ENCODE measurements around the gene CGB5. TPM values are rescaled to one million over a fixed set of nuclear protein-coding genes. Genes with fewer than 3 reads are reported as not detected.
"Not testable (repeated sequence)": the region's sequence is repeated elsewhere in the genome, so short reads cannot be mapped to it uniquely, and the experiment has no call there.

The CGB5 gene
- total RNA-seq, 2 donors from 2014 or later: not detected

GRCh38 chr19:49073514-49074378 lies 30.1 kb downstream of the CGB5 start:
- Mint-ChIP-seq H3K4me1 (ENCODE audit: low read depth in 2 of 2) (peaks cover 9 to 11% of the 10 kb centered on the region in 2 donors), H3K9me3 (peaks cover 4% of the 10 kb centered on the region), H3K27ac (no peak overlapping the region), H3K27me3 (peaks cover 36 to 41% of the 10 kb centered on the region in 2 donors), H3K36me3 (peaks cover 13% of the 10 kb centered on the region), H3K4me3 (peak overlapping the region; percentile 57)
- DNase-seq (ENCODE audit: low spot score) (no peak), ATAC-seq (no peak)

GRCh38 chr19:49074869-49075268 lies 31.2 kb downstream of the CGB5 start:
- peaks cover 27 to 30% of the 10 kb centered on the region in 2 donors for H3K27me3 Mint-ChIP-seq
- peaks cover 13% of the 10 kb centered on the region for H3K36me3 Mint-ChIP-seq
- H3K27ac Mint-ChIP-seq; ATAC-seq; H3K4me3 Mint-ChIP-seq; DNase-seq (ENCODE audit: low spot score); H3K9me3 Mint-ChIP-seq: not testable (repeated sequence)
- peaks cover 9 to 11% of the 10 kb centered on the region in 2 donors for H3K4me1 Mint-ChIP-seq (ENCODE audit: low read depth in 2 of 2)

GRCh38 chr19:49080392-49080791 lies 36.7 kb downstream of the CGB5 start:
- Mint-ChIP-seq H3K36me3 (no peaks in the 10 kb centered on the region), H3K4me3 (no peak overlapping the region), H3K4me1 (ENCODE audit: low read depth in 2 of 2) (peaks cover 7 to 8% of the 10 kb centered on the region in 2 donors), H3K9me3 (no peaks in the 10 kb centered on the region), H3K27ac (no peak overlapping the region), H3K27me3 (peaks cover 0 to 4% of the 10 kb centered on the region in 2 donors)
- DNase-seq (ENCODE audit: low spot score): no peak
- no peak for ATAC-seq

GRCh38 chr19:49081273-49081672 lies 37.6 kb downstream of the CGB5 start:
- H3K4me1 Mint-ChIP-seq (ENCODE audit: low read depth in 2 of 2): peaks cover 13 to 15% of the 10 kb centered on the region in 2 donors
- H3K9me3 Mint-ChIP-seq: no peaks in the 10 kb centered on the region
- no peak overlapping the region for H3K27ac Mint-ChIP-seq
- H3K4me3 Mint-ChIP-seq: no peak overlapping the region
- ATAC-seq: no peak
- DNase-seq (ENCODE audit: low spot score): no peak
- peaks cover 6% of the 10 kb centered on the region for H3K36me3 Mint-ChIP-seq
- no peaks in the 10 kb centered on the region for H3K27me3 Mint-ChIP-seq

GRCh38 chr19:49084206-49085019 lies 40.8 kb downstream of the CGB5 start:
- ATAC-seq (no peak), DNase-seq (ENCODE audit: low spot score) (no peak)
- H3K27me3 Mint-ChIP-seq: no peaks in the 10 kb centered on the region
- H3K27ac Mint-ChIP-seq: peak overlapping the region; percentile 88 to 97
- no peaks in the 10 kb centered on the region for H3K9me3 Mint-ChIP-seq
- H3K36me3 Mint-ChIP-seq: peaks cover 17% of the 10 kb centered on the region
- H3K4me3 Mint-ChIP-seq: peak overlapping the region; percentile 100
- peaks cover 25% of the 10 kb centered on the region in 2 donors for H3K4me1 Mint-ChIP-seq (ENCODE audit: low read depth in 2 of 2)

- Mint-ChIP-seq H3K27ac (peak within 1 kb of the TSS; percentile 88 to 97), H3K4me3 (peak within 1 kb of the TSS; percentile 100), H3K36me3 (peaks cover 17% of the 10 kb centered on the region), H3K27me3 (no peaks in the 10 kb centered on the region), H3K4me1 (ENCODE audit: low read depth in 2 of 2) (peaks cover 27% of the 10 kb centered on the region in 2 donors), H3K9me3 (no peaks in the 10 kb centered on the region)
- ATAC-seq (peak; percentile 97 to 98), DNase-seq (ENCODE audit: low spot score) (peak; percentile 100)
Measured at GRCh38 chr19:49085020-49085867, 41.6 kb downstream of the CGB5 start, which contains the start of gene SNRNP70. Gene SNRNP70 (plus strand): TSS chr19:49085451. CDS start chr19:49086415, 964 bp downstream.

- DNase-seq (ENCODE audit: low spot score): no peak
- ATAC-seq: no peak
- Mint-ChIP-seq H3K27me3 (no peaks in the 10 kb centered on the region), H3K9me3 (no peaks in the 10 kb centered on the region), H3K27ac (peak overlapping the region; percentile 88 to 97), H3K4me1 (ENCODE audit: low read depth in 2 of 2) (peaks cover 32 to 33% of the 10 kb centered on the region in 2 donors), H3K36me3 (peaks cover 17% of the 10 kb centered on the region), H3K4me3 (peak overlapping the region; percentile 100)
Measured at GRCh38 chr19:49085868-49086232, 42.2 kb downstream of the CGB5 start.

GRCh38 chr19:49086296-49086695 lies 42.6 kb downstream of the CGB5 start:
- H3K27me3 Mint-ChIP-seq: no peaks in the 10 kb centered on the region
- no peak for DNase-seq (ENCODE audit: low spot score)
- ATAC-seq: no peak
- peak overlapping the region; percentile 100 for H3K4me3 Mint-ChIP-seq
- H3K4me1 Mint-ChIP-seq (ENCODE audit: low read depth in 2 of 2): peaks cover 35 to 38% of the 10 kb centered on the region in 2 donors
- no peaks in the 10 kb centered on the region for H3K9me3 Mint-ChIP-seq
- H3K36me3 Mint-ChIP-seq: peaks cover 18% of the 10 kb centered on the region
- peak overlapping the region; percentile 88 to 97 for H3K27ac Mint-ChIP-seq

GRCh38 chr19:49091391-49092038 lies 47.9 kb downstream of the CGB5 start:
- H3K27me3 Mint-ChIP-seq: no peaks in the 10 kb centered on the region
- H3K4me3 Mint-ChIP-seq: peak overlapping the region; percentile 1
- no peaks in the 10 kb centered on the region for H3K9me3 Mint-ChIP-seq
- no peak for DNase-seq (ENCODE audit: low spot score)
- no peak overlapping the region for H3K27ac Mint-ChIP-seq
- H3K36me3 Mint-ChIP-seq: peaks cover 21% of the 10 kb centered on the region
- H3K4me1 Mint-ChIP-seq (ENCODE audit: low read depth in 2 of 2): peaks cover 28 to 30% of the 10 kb centered on the region in 2 donors
- peak in 1 of 2 donors; percentile 56 for ATAC-seq

GRCh38 chr19:49092686-49093085 lies 49.0 kb downstream of the CGB5 start:
- H3K9me3 Mint-ChIP-seq: no peaks in the 10 kb centered on the region
- no peak for ATAC-seq
- H3K36me3 Mint-ChIP-seq: peaks cover 14% of the 10 kb centered on the region

More at GRCh38 chr19:49092686-49093085, 49.0 kb downstream of the CGB5 start:
- Mint-ChIP-seq H3K27ac (no peak overlapping the region), H3K4me3 (no peak overlapping the region), H3K27me3 (no peaks in the 10 kb centered on the region), H3K4me1 (ENCODE audit: low read depth in 2 of 2) (peaks cover 19 to 23% of the 10 kb centered on the region in 2 donors)
- DNase-seq (ENCODE audit: low spot score): no peak
